PFSK-1 (cell line): Measurements from ENCODE around the gene ABL2. TPM values are rescaled to one million over a fixed set of nuclear protein-coding genes. Genes with fewer than 3 reads are reported as not detected.

ENCODE experiments used
- FOXP2 ChIP-seq: optimal IDR thresholded peaks from 2 replicates; pipeline ENCODE3; 2011; ENCODE audit warnings: borderline replicate concordance, control low read depth, inconsistent platforms; ENCODE audit not compliant: insufficient read depth; ENCODE audit errors: extremely low read length, extremely low read depth
- POLR2AphosphoS5 ChIP-seq: IDR thresholded peaks from 2 replicates; pipeline ENCODE4 v1.6.1; 2012; ENCODE audit warnings: low read depth, mild to moderate bottlenecking, control low read depth, low read length, moderate library complexity
- REST ChIP-seq, 2 experiments: IDR thresholded peaks; 2 replicates each; pipeline versions ENCODE4 v1.6.1 to v1.8.0; 2011 to 2012; ENCODE audit warnings: low read depth in 2 of 2, low read length in 2 of 2, control low read depth in 1 of 2, inconsistent platforms in 1 of 2, mild to moderate bottlenecking in 1 of 2, moderate library complexity in 1 of 2; ENCODE audit not compliant: insufficient read depth in 1 of 2
- SIN3A ChIP-seq: IDR thresholded peaks from 2 replicates; pipeline ENCODE4 v1.6.1; 2012; ENCODE audit warnings: mild to moderate bottlenecking, low read length, moderate library complexity, borderline replicate concordance; ENCODE audit not compliant: insufficient read depth
- TAF1 ChIP-seq: IDR thresholded peaks from 2 replicates; pipeline ENCODE4 v1.6.1; 2012; ENCODE audit warnings: low read length, control low read depth, borderline replicate concordance; ENCODE audit not compliant: insufficient read depth
- polyA plus RNA-seq: library from polyadenylated mRNA; unstranded; fragments of >200 nt; gene quantifications from one replicate; pipeline ENCODE4 v1.2.1, GENCODE V29; 2012; ENCODE audit warnings: low read depth, missing spikeins; ENCODE audit not compliant: insufficient read length

The ABL2 gene
- polyA plus RNA-seq = 4.9 TPM

GRCh38 chr1:179229214-179230140, at the start of gene ABL2:
Gene ABL2, minus strand, starts transcription at chr1:179229677. Its CDS starts 280 bp downstream, at chr1:179229397.
- TF ChIP-seq SIN3A = no peak
- TF ChIP-seq TAF1 = 0 out of 2 replicates have a peak, but pooled peaks have one; percentile 21
- peak; percentile 22; the same call in 1 of the 2 replicates for TF ChIP-seq POLR2AphosphoS5
- TF ChIP-seq REST (IDR thresholded peaks at IDR 0.05; ENCODE audit: insufficient read depth in 1 of 2, low read depth in 2 of 2, low read length in 2 of 2) = no peak
- no peak for TF ChIP-seq FOXP2

- TF ChIP-seq REST (IDR thresholded peaks at IDR 0.05; ENCODE audit: insufficient read depth in 1 of 2, low read depth in 2 of 2, low read length in 2 of 2) = no peak
- TF ChIP-seq SIN3A = no peak
- TF ChIP-seq FOXP2 = no peak
- no peak for TF ChIP-seq POLR2AphosphoS5
- no peak for TF ChIP-seq TAF1
Observed at GRCh38 chr1:179278920-179279319, 49.4 kb upstream of the ABL2 start.

GRCh38 chr1:179269071-179269470, 39.6 kb upstream of the ABL2 start:
- TF ChIP-seq TAF1 (no peak), REST (IDR thresholded peaks at IDR 0.05; ENCODE audit: insufficient read depth in 1 of 2, low read depth in 2 of 2, low read length in 2 of 2) (no peak)

GRCh38 chr1:179264507-179264906, 35.0 kb upstream of the ABL2 start:
- no peak for TF ChIP-seq POLR2AphosphoS5
- no peak for TF ChIP-seq FOXP2
- no peak for TF ChIP-seq SIN3A
- TF ChIP-seq TAF1 = no peak
- no peak for TF ChIP-seq REST (IDR thresholded peaks at IDR 0.05; ENCODE audit: insufficient read depth in 1 of 2, low read depth in 2 of 2, low read length in 2 of 2)

- TF ChIP-seq FOXP2 = no peak
- no peak for TF ChIP-seq SIN3A
- TF ChIP-seq REST (IDR thresholded peaks at IDR 0.05; ENCODE audit: insufficient read depth in 1 of 2, low read depth in 2 of 2, low read length in 2 of 2) = no peak
- TF ChIP-seq POLR2AphosphoS5 = no peak
- TF ChIP-seq TAF1 = no peak
Observed at GRCh38 chr1:179263121-179263520, 33.6 kb upstream of the ABL2 start.
